H1 (cell line): ENCODE results near the gene CEP97. TPM values are rescaled to one million over a fixed set of nuclear protein-coding genes. Genes with fewer than 3 reads are reported as not detected.

Experiments
- CTCF ChIA-PET: fragments of 300-600 bp; sonication (Branson Sonifier 250); formaldehyde crosslinking; loops from one replicate; lab custom pipeline; 2021; ENCODE audit not compliant: partially characterized antibody; lab: Charles Lee
- POLR2A ChIA-PET: fragments of 300-600 bp; sonication (Branson Sonifier 250); formaldehyde crosslinking; loops from one replicate; lab custom pipeline; 2021; ENCODE audit warnings: inconsistent platforms; ENCODE audit not compliant: partially characterized antibody; lab: Charles Lee
- DNase-seq, 2 experiments: peaks; one replicate each; pipeline versions ENCODE4 v3.0.0 to v3.0.0-alpha.2; 2010 to 2022; ENCODE audit warnings: low spot score in 2 of 2, low read depth in 1 of 2, mixed read lengths in 1 of 2
- FAIRE-seq: peaks from 2 replicates; lab custom pipeline; 2011; peaks lifted over from hg19 to GRCh38; lab: Jason Lieb, UNC
- H2AFZ ChIP-seq: 2 replicates; pipeline ENCODE4 v1.8.1; 2012; ENCODE audit warnings: low read length, inconsistent platforms
- H2AK5ac ChIP-seq: 2 replicates; pipeline ENCODE4 v1.6.1; 2013; ENCODE audit warnings: low read depth, low read length
- H2BK120ac ChIP-seq: replicated peaks from 2 replicates; pipeline ENCODE3; 2013; ENCODE audit warnings: low read depth, low read length, inconsistent platforms
- H2BK12ac ChIP-seq: 2 replicates; pipeline ENCODE4 v1.6.1; 2013; ENCODE audit warnings: low read depth, low read length
- H2BK15ac ChIP-seq: 2 replicates; pipeline ENCODE4 v1.6.1; 2013; ENCODE audit warnings: low read length
- H2BK20ac ChIP-seq: 2 replicates; pipeline ENCODE4 v1.6.1; 2013; ENCODE audit warnings: low read length
- H2BK5ac ChIP-seq: 2 replicates; pipeline ENCODE4 v1.6.1; 2013; ENCODE audit warnings: low read depth, low read length
- H3K14ac ChIP-seq: 2 replicates; pipeline ENCODE4 v1.6.1; 2013; ENCODE audit warnings: inconsistent platforms; ENCODE audit not compliant: insufficient read length
- H3K18ac ChIP-seq: 2 replicates; pipeline ENCODE4 v1.6.1; 2013; ENCODE audit warnings: low read length; ENCODE audit errors: extremely low read depth
- H3K23ac ChIP-seq: 2 replicates; pipeline ENCODE4 v1.6.1; 2013; ENCODE audit warnings: inconsistent platforms; ENCODE audit not compliant: insufficient read length
- H3K23me2 ChIP-seq: 2 replicates; pipeline ENCODE4 v1.6.1; 2013; ENCODE audit warnings: low read depth, low read length
- H3K27ac ChIP-seq: 2 replicates; pipeline ENCODE4 v1.6.1; 2011; ENCODE audit warnings: low read depth, low read length, inconsistent platforms
- H3K27me3 ChIP-seq, 4 experiments: replicated peaks in 1 of 4; 1 replicate in 1 of 4; 2 replicates in 3 of 4; pipeline versions ENCODE4 v1.6.1 to v1.8.1; 2011 to 2013; ENCODE audit warnings: low read length in 3 of 4, mild to moderate bottlenecking in 3 of 4, inconsistent platforms in 2 of 4, mixed read lengths in 2 of 4, moderate library complexity in 1 of 4; ENCODE audit not compliant: control insufficient read depth in 3 of 4, insufficient read depth in 3 of 4; ENCODE audit errors: extremely low read depth in 1 of 4
- H3K36me3 ChIP-seq, 4 experiments: 2 replicates each; pipeline versions ENCODE4 v1.6.1 to v1.8.1; 2011 to 2013; ENCODE audit warnings: mild to moderate bottlenecking in 4 of 4, low read length in 3 of 4, moderate library complexity in 2 of 4, control low read depth in 1 of 4, inconsistent platforms in 1 of 4; ENCODE audit not compliant: insufficient read depth in 4 of 4, control insufficient read depth in 2 of 4
- H3K4ac ChIP-seq: replicated peaks from 2 replicates; pipeline ENCODE3; 2013; ENCODE audit warnings: low read length, low read depth, mixed read lengths, inconsistent platforms; ENCODE audit not compliant: insufficient read length
- H3K4me1 ChIP-seq, 4 experiments: replicated peaks in 1 of 4; 1 replicate in 1 of 4; 2 replicates in 3 of 4; pipeline versions ENCODE4 v1.6.1 to v1.8.1; 2011 to 2013; ENCODE audit warnings: low read length in 3 of 4, inconsistent platforms in 2 of 4, mixed read lengths in 1 of 4; ENCODE audit not compliant: insufficient read depth in 4 of 4, control insufficient read depth in 3 of 4
- H3K4me2 ChIP-seq, 2 experiments: 2 replicates each; pipeline versions ENCODE4 v1.6.1 to v1.8.1; 2011 to 2013; ENCODE audit warnings: low read depth in 2 of 2, low read length in 2 of 2, control low read depth in 1 of 2, inconsistent platforms in 1 of 2, mild to moderate bottlenecking in 1 of 2; ENCODE audit not compliant: insufficient read depth in 1 of 2
- H3K4me3 ChIP-seq, 4 experiments: fragments of 200-600, 300-600 bp in 1 of 4; sonication (generic), shearing (Covaris generic), sonication (Bioruptor Twin) in 1 of 4; 2 replicates each; pipeline versions ENCODE4 v1.5.1 to v1.8.1; 2011 to 2016; ENCODE audit warnings: low read length in 4 of 4, low read depth in 3 of 4, control low read depth in 2 of 4, inconsistent platforms in 2 of 4, mild to moderate bottlenecking in 2 of 4, mixed read lengths in 1 of 4, moderate library complexity in 1 of 4; ENCODE audit not compliant: insufficient read depth in 2 of 4; ENCODE audit errors: extremely low read depth in 1 of 4
- H3K56ac ChIP-seq: replicated peaks from 2 replicates; pipeline ENCODE3; 2013; ENCODE audit warnings: low read depth, mild to moderate bottlenecking, mixed read lengths, low read length, inconsistent platforms; ENCODE audit not compliant: insufficient read length
- H3K79me1 ChIP-seq: 2 replicates; pipeline ENCODE4 v1.6.1; 2013; ENCODE audit warnings: low read depth, low read length, control low read depth
- H3K79me2 ChIP-seq, 2 experiments: 2 replicates each; pipeline versions ENCODE4 v1.6.1 to v1.8.1; 2012 to 2013; ENCODE audit warnings: low read length in 2 of 2, mild to moderate bottlenecking in 2 of 2, inconsistent platforms in 1 of 2; ENCODE audit not compliant: insufficient read depth in 2 of 2, control insufficient read depth in 1 of 2
- H3K9ac ChIP-seq, 4 experiments: replicated peaks in 1 of 4; 1 replicate in 1 of 4; 2 replicates in 3 of 4; pipeline versions ENCODE4 v1.6.1 to v1.8.1; 2011 to 2013; ENCODE audit warnings: low read depth in 3 of 4, low read length in 3 of 4, control low read depth in 2 of 4, mild to moderate bottlenecking in 2 of 4, moderate library complexity in 2 of 4, inconsistent platforms in 1 of 4; ENCODE audit errors: extremely low read depth in 1 of 4
- H3K9me3 ChIP-seq, 2 experiments: 2 replicates each; pipeline versions ENCODE4 v1.6.1 to v1.8.1; 2012 to 2013; ENCODE audit warnings: mild to moderate bottlenecking in 2 of 2, moderate library complexity in 2 of 2, control low read depth in 1 of 2, inconsistent platforms in 1 of 2, low read depth in 1 of 2, low read length in 1 of 2, mixed read lengths in 1 of 2; ENCODE audit not compliant: insufficient read depth in 2 of 2
- H4K20me1 ChIP-seq, 2 experiments: replicated peaks in 1 of 2; 2 replicates each; pipeline versions ENCODE3 to v1.8.1; 2011 to 2013; ENCODE audit warnings: inconsistent platforms in 2 of 2, low read length in 2 of 2, mild to moderate bottlenecking in 1 of 2; ENCODE audit not compliant: insufficient read depth in 2 of 2, control insufficient read depth in 1 of 2
- H4K5ac ChIP-seq: 2 replicates; pipeline ENCODE4 v1.6.1; 2013; ENCODE audit warnings: low read length, low read depth, mixed read lengths, inconsistent platforms; ENCODE audit not compliant: insufficient read length
- H4K8ac ChIP-seq: 2 replicates; pipeline ENCODE4 v1.8.0; 2013; ENCODE audit warnings: mild to moderate bottlenecking, moderate library complexity, low read length, inconsistent platforms; ENCODE audit not compliant: insufficient read depth; ENCODE audit errors: extremely low read depth
- H4K91ac ChIP-seq: replicated peaks from 2 replicates; pipeline ENCODE3; 2013; ENCODE audit warnings: low read length, mixed read lengths, inconsistent platforms; ENCODE audit not compliant: insufficient read length
- CBX8 ChIP-seq: fragments of 300-800, 300-1000 bp; sonication (generic); IDR thresholded peaks from 2 replicates; pipeline ENCODE4 v1.7.1; 2016; ENCODE audit warnings: low read depth, low read length, borderline replicate concordance
- CHD2 ChIP-seq: IDR thresholded peaks from 2 replicates; pipeline ENCODE4 v1.6.1; 2012; ENCODE audit warnings: low read length, improper control_type of control experiment
- CREB1 ChIP-seq: IDR thresholded peaks from 2 replicates; pipeline ENCODE4 v1.6.1; 2012; ENCODE audit warnings: inconsistent platforms
- JUN ChIP-seq: IDR thresholded peaks from 2 replicates; pipeline ENCODE4 v1.6.1; 2011; ENCODE audit warnings: low read depth, mild to moderate bottlenecking, improper control_type of control experiment, low read length
- MAFK ChIP-seq: IDR thresholded peaks from 2 replicates; pipeline ENCODE4 v1.6.1; 2012; ENCODE audit warnings: low read depth, mild to moderate bottlenecking, improper control_type of control experiment, low read length
- POLR2A ChIP-seq, 2 experiments: IDR thresholded peaks; 1 replicate in 1 of 2; 2 replicates in 1 of 2; pipeline ENCODE4 v1.6.1; 2011; ENCODE audit warnings: low read depth in 2 of 2, low read length in 2 of 2, mild to moderate bottlenecking in 2 of 2; ENCODE audit errors: control extremely low read depth in 1 of 2
- RFX5 ChIP-seq: IDR thresholded peaks from 2 replicates; pipeline ENCODE4 v1.6.1; 2011; ENCODE audit warnings: low read depth, low read length, improper control_type of control experiment, borderline replicate concordance
- ZNF274 ChIP-seq: IDR thresholded peaks from 2 replicates; pipeline ENCODE4 v1.7.0; 2012; ENCODE audit warnings: low read length, borderline replicate concordance; ENCODE audit errors: extremely low read depth
- WGBS, 2 experiments: shearing (Covaris generic) in 1 of 2; methylation state at CpG; one replicate each; pipeline versions ENCODE4 v1.1.6 to v1.1.7; 2013 to 2015; ENCODE audit warnings: low lambda C conversion rate in 2 of 2, mixed read lengths in 2 of 2, inconsistent platforms in 1 of 2, low coverage in 1 of 2, missing lambda C conversion rate in 1 of 2; ENCODE audit not compliant: insufficient replicate concordance in 2 of 2, insufficient coverage in 1 of 2, insufficient read length in 1 of 2; ENCODE audit errors: extremely low coverage in 1 of 2, missing lambda C conversion rate in 1 of 2; 5-methylcytosine and 5-hydroxymethylcytosine counted together
- polyA plus RNA-seq, 7 experiments: library from polyadenylated mRNA; depleted of rRNA in 3 of 7; stranded (reverse) in 5 of 7; unstranded in 2 of 7; fragments of >200 nt in 5 of 7; fragments of 200-250 nt in 2 of 7; gene quantifications; 1 replicate in 5 of 7; 2 replicates in 1 of 7; 4 replicates in 1 of 7; pipeline versions ENCODE4 v1.2.1 to v1.2.3, GENCODE V29; 2011 to 2013; ENCODE audit warnings: missing spikeins in 2 of 7, mixed read lengths in 2 of 7
- total RNA-seq: library from RNA; stranded (reverse); fragmentation: NEBNext Ultra II Directional; extraction: Animal tissue kit (Norgen Biotek cat#: 25700); gene quantifications from 2 replicates; pipeline ENCODE4 v1.2.1, GENCODE V29; 2021

CEP97 gene
- total and polyA plus RNA-seq, 2 of the 8 experiments (the other 6 are each of a cell fraction or from before 2014, with no cell fraction given) = 1.6 to 13.2 TPM

GRCh38 chr3:101758224-101758623 lies 33.8 kb downstream of the CEP97 start:
- no peak overlapping the region for H3K14ac ChIP-seq
- no peak overlapping the region for H3K4ac ChIP-seq
- H3K79me1 ChIP-seq = no peaks in the 10 kb centered on the region
- H2BK15ac ChIP-seq = no peak overlapping the region
- H3K36me3 ChIP-seq = peaks cover 5 to 38% (median 31%) of the 10 kb centered on the region in 4 experiments; a peak in 7 of 8 replicates
- CTCF ChIA-PET = interaction anchor here (0.7 kb wide), 1 partner anchor 56 kb away, joined by 3 read pairs; no protein-coding TSS in a partner anchor
- H3K4me3 ChIP-seq = no peak overlapping the region
- H2BK5ac ChIP-seq = no peak overlapping the region
- H3K9me3 ChIP-seq = peaks cover 0 to 9% of the 10 kb centered on the region in 2 experiments; a peak in 2 of 4 replicates
- no peaks in the 10 kb centered on the region for H3K23me2 ChIP-seq
- 97% methylated on average over 6 of the region's 6 CpGs; no CpG with 5 or more reads in 1 of the 2 experiments for WGBS, 2 experiments
- H2AK5ac ChIP-seq = no peak overlapping the region
- no peak overlapping the region for H2BK20ac ChIP-seq
- no peak overlapping the region for H4K5ac ChIP-seq
- H4K20me1 ChIP-seq = no peaks in the 10 kb centered on the region
- H2BK12ac ChIP-seq = no peak overlapping the region
- H3K23ac ChIP-seq = no peak overlapping the region
- FAIRE-seq (no peak), DNase-seq (no peak)
- no peak overlapping the region for H2BK120ac ChIP-seq
- no peak for TF ChIP-seq CBX8
- TF ChIP-seq POLR2A (IDR thresholded peaks at IDR 0.05; ENCODE audit: control extremely low read depth in 1 of 2, low read depth in 2 of 2, low read length in 2 of 2) = no peak
- TF ChIP-seq JUN = no peak
- no peak for TF ChIP-seq MAFK
- no peak for TF ChIP-seq ZNF274
- no peak for TF ChIP-seq CHD2
- no peak for TF ChIP-seq RFX5
- TF ChIP-seq CREB1 = no peak
- no peak overlapping the region for H3K4me2 ChIP-seq
- POLR2A ChIA-PET = no interaction called here
- H3K27me3 ChIP-seq = no peaks in the 10 kb centered on the region
- H3K79me2 ChIP-seq = no peaks in the 10 kb centered on the region
- H3K4me1 ChIP-seq = no peaks in the 10 kb centered on the region
- no peak overlapping the region for H3K56ac ChIP-seq
- H2AFZ ChIP-seq = no peak overlapping the region
- H4K8ac ChIP-seq = no peak overlapping the region
- no peak overlapping the region for H3K9ac ChIP-seq
- H3K18ac ChIP-seq = no peak overlapping the region
- H4K91ac ChIP-seq = no peak overlapping the region
- H3K27ac ChIP-seq = no peak overlapping the region
